GM19468 (cell line): Measurements from ENCODE around the gene TNFRSF9.
A peak's percentile ranks its signal among the peaks of the same experiment; 100 is the strongest.
"Not testable (repeated sequence)": the region's sequence is repeated elsewhere in the genome, so short reads cannot be mapped to it uniquely, and the experiment has no call there.

Experiments
- ATAC-seq: cut with Tn5 transposase; IDR thresholded peaks from one replicate; pipeline ENCODE4 v1.9.1; 2021; ENCODE audit warnings: mild to moderate bottlenecking, moderate library complexity, moderate number of reproducible peaks; ENCODE audit not compliant: unreplicated experiment; ENCODE audit errors: extremely low read depth

TNFRSF9 gene

DNA sequence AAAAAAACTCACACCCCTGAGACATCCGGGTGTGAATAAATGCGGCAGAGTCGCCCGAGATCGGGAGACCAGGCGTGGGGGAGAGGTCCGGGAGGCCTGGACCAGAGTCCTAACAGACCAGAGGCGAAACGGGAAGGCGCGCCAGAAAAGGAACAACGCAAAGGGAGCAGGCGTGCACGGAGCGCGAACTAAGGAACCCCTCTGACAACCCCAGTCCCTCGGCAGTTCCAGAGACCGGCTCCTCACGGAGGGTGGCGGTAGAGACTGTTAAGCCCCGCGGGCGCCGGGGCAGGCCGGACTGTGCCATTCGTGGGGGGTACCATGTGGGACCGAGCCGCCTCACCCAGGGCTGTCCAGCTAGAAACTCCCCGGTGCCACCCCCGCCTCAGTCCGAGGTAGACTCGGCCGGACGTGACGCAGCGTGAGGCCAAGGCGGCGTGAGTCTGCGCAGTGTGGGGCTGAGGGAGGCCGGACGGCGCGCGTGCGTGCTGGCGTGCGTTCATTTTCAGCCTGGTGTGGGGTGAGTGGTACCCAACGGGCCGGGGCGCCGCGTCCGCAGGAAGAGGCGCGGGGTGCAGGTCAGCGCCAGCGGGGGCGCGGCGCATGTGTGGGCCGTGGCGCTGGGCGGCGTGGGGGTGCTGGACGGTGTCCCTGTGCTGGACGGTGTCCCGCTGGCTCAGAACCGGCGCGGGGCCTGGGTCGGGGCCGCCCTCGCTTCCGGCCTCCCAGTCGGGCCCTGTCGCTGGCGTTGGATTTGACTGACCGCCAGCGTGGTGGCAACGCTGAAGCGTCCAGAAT lies 20.8 kb upstream of the TNFRSF9 start, which contains the start of gene PARK7:
PARK7 (plus strand) TSS at position 496 of the 798 bp plus-strand sequence. CDS start 1,075 bp downstream, outside the sequence.
- ATAC-seq = peak; percentile 86

DNA sequence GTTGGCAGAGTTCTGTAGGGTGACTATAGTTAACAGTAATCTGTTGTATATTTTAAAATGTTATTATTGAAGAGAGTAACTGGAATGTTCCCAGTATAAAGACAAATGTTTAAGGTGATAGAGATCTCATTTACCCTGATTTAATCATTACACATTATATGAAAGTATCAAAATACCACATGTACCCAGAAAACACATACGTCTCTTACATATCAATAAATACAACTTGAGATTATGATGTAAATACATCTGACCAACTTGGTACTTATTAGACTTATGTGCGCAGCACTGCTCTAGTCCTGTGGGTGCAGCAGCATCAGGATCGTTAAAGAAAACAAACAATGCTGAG lies 20.2 kb upstream of the TNFRSF9 start:
- ATAC-seq = no peak

GRCh38 chr1:7960165-7960564 lies 19.5 kb upstream of the TNFRSF9 start:
- ATAC-seq = no peak

DNA sequence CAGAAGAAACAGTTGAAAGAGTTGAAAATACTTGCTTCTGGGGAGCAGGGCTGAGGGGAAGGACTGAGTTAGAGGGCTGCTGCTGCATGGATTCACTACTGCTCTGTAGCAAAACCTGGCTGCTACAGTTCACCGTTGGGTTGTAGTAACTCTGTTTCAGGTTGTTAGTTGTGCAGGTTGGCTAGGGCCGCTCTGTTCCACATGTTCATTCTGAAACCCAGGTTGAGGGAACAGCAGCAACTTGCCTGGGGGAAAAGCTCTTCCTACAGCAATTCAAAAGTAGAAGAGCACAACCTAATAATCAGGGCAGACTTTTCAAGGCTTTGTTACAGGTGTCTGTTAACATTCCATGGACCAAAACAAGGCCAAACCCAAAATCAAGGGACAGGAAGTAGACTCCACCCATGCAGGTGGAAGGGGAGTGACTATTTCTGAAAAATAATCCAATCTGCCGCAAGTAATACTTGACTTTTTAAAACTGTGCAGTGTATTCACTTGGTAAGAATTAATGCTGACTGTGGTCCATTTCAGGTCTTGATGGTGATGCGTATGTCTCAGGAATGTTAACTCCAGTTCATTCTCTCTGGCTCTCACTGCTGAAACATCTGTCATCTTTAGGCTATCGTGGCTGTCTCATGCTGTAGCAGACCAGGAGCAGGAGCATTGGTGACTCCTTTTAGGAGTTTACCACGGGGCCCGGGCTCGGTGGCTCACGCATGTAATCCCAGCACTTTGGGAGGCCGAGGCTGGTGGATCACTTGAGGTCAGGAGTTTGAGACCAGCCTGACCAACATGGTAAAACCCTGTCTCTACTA lies 15.8 kb upstream of the TNFRSF9 start:
- no peak for ATAC-seq

GRCh38 chr1:7954683-7955082 lies 14.0 kb upstream of the TNFRSF9 start:
- no peak for ATAC-seq

DNA sequence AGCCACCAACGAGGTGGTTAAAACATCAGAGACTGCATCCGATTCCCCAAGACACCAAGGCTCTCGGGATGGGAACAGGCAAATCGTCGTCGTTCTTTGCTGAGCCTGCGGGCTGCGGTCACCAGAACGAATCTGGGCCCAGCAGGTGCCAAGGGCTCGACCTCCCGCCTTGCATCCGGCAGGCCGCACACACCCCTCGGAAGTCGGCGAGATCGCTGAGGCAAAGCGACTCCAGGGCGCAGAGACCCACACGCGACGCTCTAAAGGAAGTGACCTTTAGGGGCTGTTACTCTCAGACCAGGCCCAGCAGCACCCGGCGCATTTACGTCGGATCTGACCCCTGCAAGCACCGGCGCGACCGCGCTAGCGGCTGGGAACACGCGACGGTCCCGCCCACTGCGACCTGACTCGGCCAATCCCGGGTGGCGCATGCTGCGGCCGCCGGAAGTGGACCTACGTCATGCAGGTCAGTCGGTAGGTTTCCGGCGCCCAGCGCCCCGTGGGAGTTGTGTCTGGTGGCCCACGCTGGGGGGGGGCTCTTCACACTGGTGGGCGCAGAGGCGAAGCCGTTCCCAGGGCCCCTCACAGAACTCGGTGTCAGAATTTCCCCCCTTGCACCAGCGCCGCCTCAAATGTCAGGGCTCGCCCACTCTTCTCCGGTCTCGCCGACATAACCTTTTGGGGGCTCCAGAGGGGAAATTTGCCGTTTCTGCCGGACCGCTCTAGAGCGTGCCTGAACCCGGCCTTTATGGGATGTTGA lies 13.4 kb upstream of the TNFRSF9 start:
- ATAC-seq = peak; percentile 73

DNA sequence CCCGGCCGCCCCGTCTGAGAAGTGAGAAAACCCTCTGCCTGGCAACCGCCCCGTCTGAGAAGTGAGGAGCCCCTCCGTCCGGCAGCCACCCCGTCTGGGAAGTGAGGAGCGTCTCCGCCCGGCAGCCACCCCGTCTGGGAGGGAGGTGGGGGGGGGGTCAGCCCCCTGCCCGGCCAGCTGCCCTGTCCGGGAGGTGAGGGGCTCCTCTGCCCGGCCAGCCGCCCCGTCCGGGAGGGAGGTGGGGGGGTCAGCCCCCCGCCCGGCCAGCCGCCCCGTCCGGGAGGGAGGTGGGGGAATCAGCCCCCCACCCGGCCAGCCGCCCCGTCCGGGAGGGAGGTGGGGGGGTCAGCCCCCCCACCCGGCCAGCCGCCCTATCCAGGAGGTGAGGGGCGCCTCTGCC lies 12.2 kb upstream of the TNFRSF9 start:
- not testable (repeated sequence) for ATAC-seq

DNA sequence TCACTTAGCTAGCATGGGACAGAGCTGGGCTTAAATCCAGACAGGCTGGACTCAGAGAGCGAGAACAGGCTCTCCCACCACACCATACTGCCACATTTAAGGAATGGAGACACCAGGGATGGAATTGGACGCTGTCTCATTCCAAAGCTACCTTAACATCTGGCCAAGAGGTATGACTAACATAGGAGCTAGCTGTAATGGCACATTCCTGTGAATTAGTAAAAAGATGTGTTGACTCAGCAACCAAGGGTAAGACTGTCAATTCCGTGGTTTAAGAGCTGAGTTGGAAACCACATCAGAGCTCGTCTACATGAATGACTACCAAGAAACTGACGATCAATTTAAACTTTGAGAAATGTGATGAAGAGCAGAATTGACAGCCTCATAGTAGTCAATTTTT lies 8.3 kb upstream of the TNFRSF9 start:
- no peak for ATAC-seq

DNA sequence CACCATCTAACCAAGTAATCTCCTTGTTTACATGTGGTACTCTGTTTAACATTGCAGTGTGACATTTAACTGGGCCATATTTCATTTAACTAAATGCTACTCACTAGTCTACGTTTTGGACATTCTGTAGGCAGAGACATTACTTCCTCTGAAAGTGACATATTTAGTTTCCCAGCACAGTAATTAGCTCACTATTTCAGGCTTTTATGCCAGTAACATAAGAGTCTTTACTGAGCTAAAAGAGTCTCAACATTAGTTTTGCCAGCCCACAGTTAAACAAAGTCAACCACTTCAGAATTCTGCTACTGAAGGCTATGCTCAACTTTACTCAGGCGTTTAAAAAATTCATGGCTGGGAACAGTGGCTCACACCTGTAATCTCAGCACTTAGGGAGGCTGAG lies 2.6 kb upstream of the TNFRSF9 start:
- no peak for ATAC-seq

- ATAC-seq = no peak
Observed at GRCh38 chr1:7942214-7942921, 1.7 kb upstream of the TNFRSF9 start.

DNA sequence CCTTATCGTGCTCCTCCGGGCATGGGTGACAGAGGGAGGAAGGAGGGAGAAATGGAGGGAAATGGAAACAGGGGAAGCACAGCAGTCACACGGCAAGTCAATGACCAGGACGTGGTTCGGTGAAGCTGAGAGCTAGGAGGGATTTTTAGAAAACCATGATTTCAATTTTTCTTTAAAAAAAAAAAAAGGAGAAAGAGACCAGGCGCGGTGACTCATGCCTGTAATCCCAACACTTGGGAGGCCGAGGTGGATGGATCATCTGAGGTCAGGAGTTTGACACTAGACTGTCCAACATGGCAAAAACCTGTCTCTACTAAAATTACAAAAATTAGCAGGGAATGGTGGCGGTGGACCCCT lies 776 bp upstream of the TNFRSF9 start:
- no peak for ATAC-seq

GRCh38 chr1:7940034-7940433 lies 605 bp downstream of the TNFRSF9 start:
- ATAC-seq = no peak

- no peak for ATAC-seq
Observed at GRCh38 chr1:7938070-7938469, 2.6 kb downstream of the TNFRSF9 start.

GRCh38 chr1:7932524-7933138 lies 8.0 kb downstream of the TNFRSF9 start:
- no peak for ATAC-seq

- ATAC-seq = no peak
Observed at GRCh38 chr1:7931446-7931812, 9.2 kb downstream of the TNFRSF9 start.

- ATAC-seq = no peak
Observed at GRCh38 chr1:7930645-7931445, 9.8 kb downstream of the TNFRSF9 start.

DNA sequence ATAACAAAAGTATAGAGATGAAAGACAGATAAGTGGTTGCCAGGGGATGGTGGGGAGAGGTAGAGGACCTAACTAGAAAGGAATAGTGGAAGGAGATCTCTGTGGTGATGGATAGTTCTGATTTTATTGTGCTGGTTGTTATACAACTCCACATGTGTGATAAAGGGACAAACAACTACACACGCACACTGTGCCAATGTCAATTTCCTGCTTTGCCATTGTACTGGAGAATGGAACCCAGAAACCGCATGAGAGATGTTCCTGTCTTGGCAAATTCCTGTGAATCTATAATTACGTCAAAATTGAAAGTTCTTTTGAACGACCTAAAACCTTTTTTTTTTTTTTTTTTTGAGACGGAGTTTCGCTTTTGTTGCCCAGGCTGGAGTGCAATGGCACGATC lies 11.0 kb downstream of the TNFRSF9 start:
- no peak for ATAC-seq

- ATAC-seq = no peak
Observed at GRCh38 chr1:7928247-7928646, 12.4 kb downstream of the TNFRSF9 start.

DNA sequence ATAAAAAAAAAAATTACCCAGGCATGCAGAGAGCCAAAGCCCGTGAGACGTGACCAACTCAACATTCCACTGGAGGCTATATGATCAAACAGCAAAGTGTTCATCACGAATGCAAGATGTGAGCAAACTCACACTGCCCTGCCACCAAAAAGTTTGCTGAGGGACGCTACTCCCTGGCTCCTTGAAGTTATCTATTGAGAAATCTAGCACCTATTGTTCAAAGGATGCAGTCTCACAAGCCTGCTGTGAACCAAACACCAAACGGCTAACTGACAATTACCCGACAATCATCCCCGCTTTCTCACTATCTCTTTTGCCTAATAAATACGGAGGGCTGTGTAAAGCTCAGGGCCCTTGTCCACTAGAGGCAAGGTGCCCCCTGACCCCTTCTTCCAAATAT lies 13.6 kb downstream of the TNFRSF9 start:
- ATAC-seq = not testable (repeated sequence)
